ENCODE results near the gene ERGIC1.
"Not testable (repeated sequence)": the region's sequence is repeated elsewhere in the genome, so short reads cannot be mapped to it uniquely, and the experiment has no call there.

The ERGIC1 gene

DNA sequence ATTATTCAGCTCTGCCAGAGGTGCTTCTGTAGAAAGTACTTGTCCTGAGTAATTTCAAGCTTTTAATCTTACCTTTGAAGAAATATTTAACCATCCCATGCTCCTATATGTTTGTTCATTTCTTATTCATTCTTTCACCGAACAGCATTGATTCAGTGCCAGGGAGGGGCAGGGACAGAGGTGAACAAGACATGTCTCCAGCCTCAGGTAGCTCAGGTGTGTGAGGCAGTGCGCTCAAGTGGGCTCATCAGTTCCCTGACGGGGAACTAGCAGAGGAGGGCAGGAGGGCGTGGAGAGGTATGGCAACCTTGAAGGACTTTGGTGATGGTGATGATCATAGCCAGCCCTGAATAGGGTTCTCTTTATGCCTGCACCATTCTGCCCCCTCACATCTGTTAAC lies 25.9 kb downstream of the ERGIC1 start:
- no peak overlapping the region for H3K4me3 ChIP-seq (ENCODE audit: low read depth, low read length)
- TF ChIP-seq, protein P1, sequence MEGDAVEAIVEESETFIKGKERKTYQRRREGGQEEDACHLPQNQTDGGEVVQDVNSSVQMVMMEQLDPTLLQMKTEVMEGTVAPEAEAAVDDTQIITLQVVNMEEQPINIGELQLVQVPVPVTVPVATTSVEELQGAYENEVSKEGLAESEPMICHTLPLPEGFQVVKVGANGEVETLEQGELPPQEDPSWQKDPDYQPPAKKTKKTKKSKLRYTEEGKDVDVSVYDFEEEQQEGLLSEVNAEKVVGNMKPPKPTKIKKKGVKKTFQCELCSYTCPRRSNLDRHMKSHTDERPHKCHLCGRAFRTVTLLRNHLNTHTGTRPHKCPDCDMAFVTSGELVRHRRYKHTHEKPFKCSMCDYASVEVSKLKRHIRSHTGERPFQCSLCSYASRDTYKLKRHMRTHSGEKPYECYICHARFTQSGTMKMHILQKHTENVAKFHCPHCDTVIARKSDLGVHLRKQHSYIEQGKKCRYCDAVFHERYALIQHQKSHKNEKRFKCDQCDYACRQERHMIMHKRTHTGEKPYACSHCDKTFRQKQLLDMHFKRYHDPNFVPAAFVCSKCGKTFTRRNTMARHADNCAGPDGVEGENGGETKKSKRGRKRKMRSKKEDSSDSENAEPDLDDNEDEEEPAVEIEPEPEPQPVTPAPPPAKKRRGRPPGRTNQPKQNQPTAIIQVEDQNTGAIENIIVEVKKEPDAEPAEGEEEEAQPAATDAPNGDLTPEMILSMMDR (IDR thresholded peaks at IDR 0.05; ENCODE audit: low read depth, low read length, missing control alignments), result no peak
- no peak for DNase-seq (ENCODE audit: low read depth)

DNA sequence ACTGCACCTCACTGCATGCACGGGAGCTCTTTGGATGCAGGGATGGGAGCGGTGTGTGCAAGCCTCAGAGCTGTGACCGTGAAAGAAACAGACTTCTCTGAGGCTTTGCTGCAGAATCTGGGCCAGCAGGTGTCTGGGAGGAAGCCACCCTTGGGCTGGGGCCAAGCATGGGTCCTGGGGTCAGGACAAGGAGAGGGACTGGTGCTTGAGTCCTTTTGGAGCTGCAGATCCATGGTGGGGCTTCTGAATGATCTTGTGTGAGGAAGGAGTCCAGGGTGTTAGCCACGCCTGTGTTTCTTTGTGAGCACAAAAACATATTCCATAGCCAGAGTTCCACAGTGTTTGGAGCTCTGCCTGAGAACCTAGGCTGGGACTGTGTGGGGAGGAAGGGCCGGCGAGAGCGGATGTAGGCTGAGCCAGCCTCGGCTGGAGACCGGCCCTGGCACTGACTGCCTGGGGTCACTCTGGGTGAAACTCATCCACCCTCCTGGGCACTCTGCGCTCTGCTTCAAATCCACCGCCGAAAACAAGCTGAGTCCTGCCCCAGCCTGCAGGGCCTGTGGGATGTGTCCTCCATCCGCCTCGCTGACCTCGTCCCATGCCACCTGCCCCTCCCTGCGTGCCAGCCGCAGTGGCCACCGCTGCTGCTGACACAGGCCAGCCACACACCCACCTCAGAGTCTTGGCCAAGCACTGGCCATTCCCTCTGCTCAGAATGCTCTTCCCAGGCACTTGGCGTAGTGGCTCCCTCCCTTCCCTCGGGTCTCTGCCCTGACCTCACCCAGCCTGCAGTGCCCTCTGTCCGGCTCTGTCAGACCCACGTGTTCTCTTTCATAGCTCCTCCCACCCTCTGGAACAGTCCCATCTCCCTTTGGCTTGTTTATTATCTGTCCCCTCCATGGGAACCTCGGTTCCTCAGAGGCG lies 26.7 kb downstream of the ERGIC1 start:
- no peak overlapping the region for H3K4me3 ChIP-seq (ENCODE audit: low read depth, low read length)
- TF ChIP-seq, protein P1 (IDR thresholded peaks at IDR 0.05; ENCODE audit: low read depth, low read length, missing control alignments), result no peak
- no peak for DNase-seq (ENCODE audit: low read depth)

DNA sequence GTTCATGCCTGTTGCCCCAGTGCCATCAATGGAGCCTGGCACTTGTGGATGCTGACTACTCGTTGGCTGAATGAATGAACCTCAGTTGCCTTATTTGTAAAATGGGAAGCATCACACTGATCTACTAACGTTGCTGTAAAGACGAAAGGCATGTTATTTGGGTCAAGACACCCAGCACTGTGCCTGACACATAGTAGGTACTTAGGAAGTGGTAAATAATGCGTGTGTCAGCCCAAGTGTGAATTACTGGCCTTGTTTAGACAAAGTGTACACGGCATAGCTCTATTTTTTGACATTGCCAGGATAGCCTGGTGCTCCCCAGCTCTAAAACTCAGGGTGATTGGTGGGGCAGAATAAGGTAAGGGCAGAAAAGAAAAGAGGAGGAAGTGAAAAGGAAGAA lies 27.4 kb downstream of the ERGIC1 start:
- TF ChIP-seq, protein P1 (IDR thresholded peaks at IDR 0.05; ENCODE audit: low read depth, low read length, missing control alignments), result no peak
- no peak overlapping the region for H3K4me3 ChIP-seq (ENCODE audit: low read depth, low read length)
- DNase-seq (ENCODE audit: low read depth), result no peak

DNA sequence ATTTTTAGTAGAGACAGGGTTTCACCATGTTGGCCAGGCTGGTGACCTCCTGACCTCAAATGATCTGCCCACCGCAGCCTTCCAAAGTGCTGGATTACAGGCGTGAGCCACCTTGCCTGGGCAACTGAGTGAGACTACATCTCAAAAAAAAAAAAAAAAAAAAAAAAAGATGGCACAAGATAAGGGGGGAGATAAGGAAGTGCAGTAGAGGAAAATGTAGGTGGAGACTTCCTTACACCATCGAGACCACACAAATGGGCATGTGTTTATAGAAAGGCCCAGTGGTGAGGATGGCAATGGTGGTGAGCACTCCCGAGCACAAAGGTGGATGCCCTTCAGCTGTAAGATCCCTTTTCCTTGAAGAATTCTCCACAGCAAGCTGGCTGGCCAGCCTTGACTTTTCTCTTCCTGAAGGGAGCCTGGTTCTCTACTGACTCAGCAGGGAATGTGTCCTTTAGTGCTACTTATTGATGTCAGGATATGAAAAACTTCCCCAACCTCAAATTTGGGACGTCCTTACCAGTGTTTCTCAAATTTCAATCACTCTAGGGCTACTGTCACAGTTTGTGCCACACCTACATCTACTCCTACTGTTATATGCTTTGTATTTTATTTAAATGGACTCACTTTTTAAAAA lies 28.2 kb downstream of the ERGIC1 start:
- H3K4me3 ChIP-seq (ENCODE audit: low read depth, low read length), result no peak overlapping the region
- TF ChIP-seq, protein P1 (IDR thresholded peaks at IDR 0.05; ENCODE audit: low read depth, low read length, missing control alignments), result no peak
- no peak for DNase-seq (ENCODE audit: low read depth)

DNA sequence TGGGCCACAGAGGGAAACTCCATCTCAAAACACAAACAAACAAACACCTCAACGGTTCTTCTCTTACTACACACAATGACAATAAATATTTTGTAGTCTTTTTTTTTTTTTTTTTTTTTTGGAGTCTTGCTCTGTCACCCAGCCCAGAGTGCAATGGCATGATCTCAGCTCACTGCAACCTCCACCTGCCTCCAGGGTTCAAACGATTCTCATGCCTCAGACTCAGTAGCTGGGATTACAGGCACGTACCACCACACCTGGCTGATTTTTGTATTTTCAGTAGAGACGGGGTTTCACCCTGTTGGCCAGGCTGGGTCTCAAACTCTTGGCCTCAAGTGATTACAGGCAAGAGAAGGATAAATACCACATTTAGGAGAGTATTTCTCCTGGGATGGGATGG lies 30.1 kb downstream of the ERGIC1 start:
- DNase-seq (ENCODE audit: low read depth); H3K4me3 ChIP-seq (ENCODE audit: low read depth, low read length): not testable (repeated sequence)

DNA sequence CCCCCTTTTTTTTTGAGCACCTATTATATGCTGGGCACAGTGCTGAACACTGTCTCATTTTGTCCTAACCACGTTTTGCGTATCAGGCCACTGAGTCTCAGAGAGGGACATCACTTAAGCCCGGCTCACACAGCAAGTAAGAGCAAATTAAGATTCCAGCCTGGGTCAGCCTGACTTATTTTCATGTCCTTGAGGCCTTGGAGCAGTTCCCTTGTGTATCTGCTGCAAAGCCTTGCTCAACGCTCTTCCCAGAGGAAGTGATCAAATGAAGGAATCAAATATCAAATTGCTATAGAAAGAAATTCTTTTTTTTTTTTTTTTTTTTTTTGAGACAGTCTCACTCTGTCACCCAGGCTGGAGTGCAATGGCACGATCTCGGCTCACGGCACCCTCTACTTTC lies 30.7 kb downstream of the ERGIC1 start:
- TF ChIP-seq, protein P1 (IDR thresholded peaks at IDR 0.05; ENCODE audit: low read depth, low read length, missing control alignments), result no peak
- no peak overlapping the region for H3K4me3 ChIP-seq (ENCODE audit: low read depth, low read length)
- DNase-seq (ENCODE audit: low read depth), result no peak

DNA sequence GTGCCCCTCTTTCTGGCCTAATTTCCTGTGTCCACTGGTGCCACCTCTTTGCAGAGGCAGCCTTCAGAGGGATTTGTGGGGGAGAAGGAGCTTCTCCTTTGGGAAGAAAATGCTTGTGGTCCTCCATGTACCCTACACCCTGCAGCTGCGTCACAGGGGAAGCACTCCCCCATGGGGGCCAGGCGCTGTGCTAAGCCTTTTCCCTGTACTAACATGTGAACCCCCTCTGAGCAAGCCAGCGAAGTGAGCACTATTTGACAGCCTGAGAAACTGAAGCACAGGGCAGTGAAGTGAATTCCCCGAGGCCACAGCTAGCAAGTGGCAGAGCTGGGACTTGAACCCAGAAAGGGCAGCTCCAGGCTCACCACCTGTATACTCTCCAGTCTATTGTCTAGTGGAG lies 32.3 kb downstream of the ERGIC1 start:
- TF ChIP-seq, protein P1 (IDR thresholded peaks at IDR 0.05; ENCODE audit: low read depth, low read length, missing control alignments), result no peak
- H3K4me3 ChIP-seq (ENCODE audit: low read depth, low read length), result no peak overlapping the region
- DNase-seq (ENCODE audit: low read depth), result no peak
